HCEC 1CT (cell line): Measurements from ENCODE around the gene SLC66A3.
"Not testable (repeated sequence)": the region's sequence is repeated elsewhere in the genome, so short reads cannot be mapped to it uniquely, and the experiment has no call there.

ENCODE experiments used
- DNase-seq: peaks from one replicate; pipeline ENCODE4 v3.0.0-alpha.2; 2017

The SLC66A3 gene

GRCh38 chr2:11165046-11165445 lies 9.8 kb downstream of the SLC66A3 start:
- not testable (repeated sequence) for DNase-seq

GRCh38 chr2:11166476-11166875 lies 11.2 kb downstream of the SLC66A3 start:
- DNase-seq: no peak

GRCh38 chr2:11168488-11168887 lies 13.2 kb downstream of the SLC66A3 start:
- DNase-seq: no peak

- DNase-seq: no peak
These were observed 14.1 kb downstream of the SLC66A3 start for GRCh38 chr2:11169333-11169732.

GRCh38 chr2:11174222-11174621 lies 19.0 kb downstream of the SLC66A3 start:
- DNase-seq: no peak

GRCh38 chr2:11175293-11175795 lies 20.1 kb downstream of the SLC66A3 start:
- DNase-seq: peak; percentile 54

- DNase-seq: no peak
These were observed 22.8 kb downstream of the SLC66A3 start for GRCh38 chr2:11177871-11178690.

GRCh38 chr2:11179196-11179595 lies 23.9 kb downstream of the SLC66A3 start:
- DNase-seq: no peak

GRCh38 chr2:11179899-11180298 lies 24.6 kb downstream of the SLC66A3 start:
- no peak for DNase-seq

- DNase-seq: no peak
These were observed 25.4 kb downstream of the SLC66A3 start for GRCh38 chr2:11180653-11181052.

GRCh38 chr2:11182951-11183350 lies 27.7 kb downstream of the SLC66A3 start:
- DNase-seq: no peak

- no peak for DNase-seq
These were observed 30.9 kb downstream of the SLC66A3 start for GRCh38 chr2:11186145-11186544.

GRCh38 chr2:11187083-11187619 lies 31.9 kb downstream of the SLC66A3 start:
- peak; percentile 50 for DNase-seq

- DNase-seq: no peak
These were observed 32.5 kb downstream of the SLC66A3 start for GRCh38 chr2:11187731-11188130.

GRCh38 chr2:11196246-11196645 lies 41.0 kb downstream of the SLC66A3 start:
- no peak for DNase-seq

GRCh38 chr2:11200651-11201050 lies 45.4 kb downstream of the SLC66A3 start:
- no peak for DNase-seq

- no peak for DNase-seq
These were observed 46.7 kb downstream of the SLC66A3 start for GRCh38 chr2:11201969-11202368.

GRCh38 chr2:11203480-11203879 lies 48.2 kb downstream of the SLC66A3 start:
- peak; percentile 88 for DNase-seq

- no peak for DNase-seq
These were observed 52.8 kb downstream of the SLC66A3 start for GRCh38 chr2:11208083-11208482.

GRCh38 chr2:11212645-11213044 lies 57.4 kb downstream of the SLC66A3 start:
- DNase-seq: peak; percentile 12

GRCh38 chr2:11213090-11213638 lies 57.9 kb downstream of the SLC66A3 start:
- DNase-seq: peak; percentile 11

GRCh38 chr2:11213975-11214374 lies 58.7 kb downstream of the SLC66A3 start:
- no peak for DNase-seq

- no peak for DNase-seq
These were observed 59.5 kb downstream of the SLC66A3 start for GRCh38 chr2:11214770-11215169.

GRCh38 chr2:11215407-11215806 lies 60.1 kb downstream of the SLC66A3 start:
- no peak for DNase-seq
